Measurements from ENCODE around the gene TRIM7.
"Not testable (repeated sequence)": the region's sequence is repeated elsewhere in the genome, so short reads cannot be mapped to it uniquely, and the experiment has no call there.

TRIM7 gene

GRCh38 chr5:181232593-181232992 is 27.6 kb upstream of the TRIM7 start:
- DNase-seq: no peak

- DNase-seq: no peak
These were observed 26.4 kb upstream of the TRIM7 start for GRCh38 chr5:181231432-181231831.

GRCh38 chr5:181230551-181230950 is 25.6 kb upstream of the TRIM7 start:
- no peak for DNase-seq

GRCh38 chr5:181229996-181230395 is 25.0 kb upstream of the TRIM7 start:
- DNase-seq: no peak

- DNase-seq: no peak
These were observed 19.6 kb upstream of the TRIM7 start for GRCh38 chr5:181224390-181225229.

GRCh38 chr5:181223729-181224389 is 18.9 kb upstream of the TRIM7 start:
- DNase-seq: no peak

- DNase-seq: no peak
These were observed 18.2 kb upstream of the TRIM7 start, which contains the start of gene TRIM41 for GRCh38 chr5:181223058-181223728. Gene TRIM41, plus strand, starts transcription at chr5:181223281. Its CDS starts 719 bp downstream, at chr5:181224000.

GRCh38 chr5:181222630-181223057 is 17.6 kb upstream of the TRIM7 start:
- no peak for DNase-seq

GRCh38 chr5:181221792-181222629 is 17.0 kb upstream of the TRIM7 start:
- DNase-seq: no peak

- DNase-seq: no peak
These were observed 16.3 kb upstream of the TRIM7 start for GRCh38 chr5:181221105-181221791.

- no peak for DNase-seq
These were observed 15.2 kb upstream of the TRIM7 start for GRCh38 chr5:181220178-181220515.

GRCh38 chr5:181219262-181220177 is 14.5 kb upstream of the TRIM7 start:
- no peak for DNase-seq

- DNase-seq: no peak
These were observed 13.8 kb upstream of the TRIM7 start for GRCh38 chr5:181218795-181219124.

GRCh38 chr5:181217803-181218062 is 12.7 kb upstream of the TRIM7 start:
- no peak for DNase-seq

- no peak for DNase-seq
These were observed 12.3 kb upstream of the TRIM7 start for GRCh38 chr5:181217111-181217802.

- DNase-seq: no peak
These were observed 11.3 kb upstream of the TRIM7 start for GRCh38 chr5:181215997-181216989.

GRCh38 chr5:181214249-181214648 is 9.3 kb upstream of the TRIM7 start:
- not testable (repeated sequence) for DNase-seq

GRCh38 chr5:181212934-181213333 is 7.9 kb upstream of the TRIM7 start:
- DNase-seq: no peak

- DNase-seq: no peak
These were observed 7.1 kb upstream of the TRIM7 start for GRCh38 chr5:181212080-181212479.

- no peak for DNase-seq
These were observed 6.2 kb upstream of the TRIM7 start for GRCh38 chr5:181211208-181211607.
